GM23338 (cell line): ENCODE results near the gene EGFR.

Experiments used
- CREB1 ChIP-seq: fragments of 250-450 bp; sonication (Bioruptor Pico); IDR thresholded peaks from 2 replicates; pipeline ENCODE4 v1.5.0; 2020; ENCODE audit warnings: low read depth, mild to moderate bottlenecking, moderate library complexity
- CTCF ChIP-seq, 2 experiments: fragments of 200-600 bp in 1 of 2; sonication (generic) in 1 of 2; conservative IDR thresholded peaks; 2 replicates each; pipeline versions ENCODE4 v1.5.1 to v1.6.1; 2016 to 2017; ENCODE audit warnings: antibody characterized with exemption in 2 of 2, low read depth in 2 of 2, mild to moderate bottlenecking in 2 of 2, moderate library complexity in 1 of 2
- EZH2 ChIP-seq: fragments of 200-600 bp; sonication (generic); IDR thresholded peaks from one replicate; pipeline ENCODE4 v1.8.0; 2017; ENCODE audit warnings: antibody characterized with exemption, mild to moderate bottlenecking, low read depth; ENCODE audit not compliant: unreplicated experiment
- EZH2phosphoT487 ChIP-seq: fragments of 200-600 bp; sonication (generic); IDR thresholded peaks from one replicate; pipeline ENCODE4 v1.8.1; 2018; ENCODE audit warnings: antibody characterized with exemption; ENCODE audit not compliant: unreplicated experiment
- JUNB ChIP-seq: IDR thresholded peaks from one replicate; pipeline ENCODE4 v1.6.1; 2016; ENCODE audit warnings: antibody characterized with exemption; ENCODE audit not compliant: unreplicated experiment
- POLR2AphosphoS5 ChIP-seq: IDR thresholded peaks from 2 replicates; pipeline ENCODE4 v1.6.1; 2016; ENCODE audit warnings: antibody characterized with exemption, low read depth
- STAT1 ChIP-seq: IDR thresholded peaks from one replicate; pipeline ENCODE4 v1.6.1; 2016; ENCODE audit warnings: antibody characterized with exemption; ENCODE audit not compliant: unreplicated experiment
- ZNF114 ChIP-seq: fragments of 250-450 bp; sonication (Bioruptor Pico); IDR thresholded peaks from 2 replicates; pipeline ENCODE4 v1.5.0; 2020; ENCODE audit warnings: mild to moderate bottlenecking, moderate library complexity
- ZNF331 ChIP-seq: fragments of 250-450 bp; sonication (Bioruptor Pico); IDR thresholded peaks from 2 replicates; pipeline ENCODE4 v1.5.0; 2020; ENCODE audit warnings: low read depth, mild to moderate bottlenecking, moderate library complexity
- TF ChIP-seq, protein P1 (sequence below): IDR thresholded peaks from one replicate; pipeline ENCODE4 v1.6.1; 2018; ENCODE audit warnings: antibody characterized with exemption; ENCODE audit not compliant: unreplicated experiment
- TF ChIP-seq, protein P2 (sequence below): IDR thresholded peaks from 2 replicates; pipeline ENCODE4 v1.6.1; 2016; ENCODE audit warnings: antibody characterized with exemption

GRCh38 chr7:55129541-55130394 lies 111.0 kb downstream of the EGFR start:
- no peak for TF ChIP-seq CTCF (conservative IDR thresholded peaks at IDR 0.05; ENCODE audit: low read depth in 2 of 2)
- no peak for TF ChIP-seq STAT1
- TF ChIP-seq, protein P1, sequence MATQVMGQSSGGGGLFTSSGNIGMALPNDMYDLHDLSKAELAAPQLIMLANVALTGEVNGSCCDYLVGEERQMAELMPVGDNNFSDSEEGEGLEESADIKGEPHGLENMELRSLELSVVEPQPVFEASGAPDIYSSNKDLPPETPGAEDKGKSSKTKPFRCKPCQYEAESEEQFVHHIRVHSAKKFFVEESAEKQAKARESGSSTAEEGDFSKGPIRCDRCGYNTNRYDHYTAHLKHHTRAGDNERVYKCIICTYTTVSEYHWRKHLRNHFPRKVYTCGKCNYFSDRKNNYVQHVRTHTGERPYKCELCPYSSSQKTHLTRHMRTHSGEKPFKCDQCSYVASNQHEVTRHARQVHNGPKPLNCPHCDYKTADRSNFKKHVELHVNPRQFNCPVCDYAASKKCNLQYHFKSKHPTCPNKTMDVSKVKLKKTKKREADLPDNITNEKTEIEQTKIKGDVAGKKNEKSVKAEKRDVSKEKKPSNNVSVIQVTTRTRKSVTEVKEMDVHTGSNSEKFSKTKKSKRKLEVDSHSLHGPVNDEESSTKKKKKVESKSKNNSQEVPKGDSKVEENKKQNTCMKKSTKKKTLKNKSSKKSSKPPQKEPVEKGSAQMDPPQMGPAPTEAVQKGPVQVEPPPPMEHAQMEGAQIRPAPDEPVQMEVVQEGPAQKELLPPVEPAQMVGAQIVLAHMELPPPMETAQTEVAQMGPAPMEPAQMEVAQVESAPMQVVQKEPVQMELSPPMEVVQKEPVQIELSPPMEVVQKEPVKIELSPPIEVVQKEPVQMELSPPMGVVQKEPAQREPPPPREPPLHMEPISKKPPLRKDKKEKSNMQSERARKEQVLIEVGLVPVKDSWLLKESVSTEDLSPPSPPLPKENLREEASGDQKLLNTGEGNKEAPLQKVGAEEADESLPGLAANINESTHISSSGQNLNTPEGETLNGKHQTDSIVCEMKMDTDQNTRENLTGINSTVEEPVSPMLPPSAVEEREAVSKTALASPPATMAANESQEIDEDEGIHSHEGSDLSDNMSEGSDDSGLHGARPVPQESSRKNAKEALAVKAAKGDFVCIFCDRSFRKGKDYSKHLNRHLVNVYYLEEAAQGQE, result no peak
- TF ChIP-seq EZH2, result no peak
- TF ChIP-seq POLR2AphosphoS5, result no peak
- TF ChIP-seq, protein P2, sequence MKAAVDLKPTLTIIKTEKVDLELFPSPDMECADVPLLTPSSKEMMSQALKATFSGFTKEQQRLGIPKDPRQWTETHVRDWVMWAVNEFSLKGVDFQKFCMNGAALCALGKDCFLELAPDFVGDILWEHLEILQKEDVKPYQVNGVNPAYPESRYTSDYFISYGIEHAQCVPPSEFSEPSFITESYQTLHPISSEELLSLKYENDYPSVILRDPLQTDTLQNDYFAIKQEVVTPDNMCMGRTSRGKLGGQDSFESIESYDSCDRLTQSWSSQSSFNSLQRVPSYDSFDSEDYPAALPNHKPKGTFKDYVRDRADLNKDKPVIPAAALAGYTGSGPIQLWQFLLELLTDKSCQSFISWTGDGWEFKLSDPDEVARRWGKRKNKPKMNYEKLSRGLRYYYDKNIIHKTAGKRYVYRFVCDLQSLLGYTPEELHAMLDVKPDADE, result no peak
- no peak for TF ChIP-seq EZH2phosphoT487
- TF ChIP-seq CREB1 (CRISPR knock-in tag), result no peak
- TF ChIP-seq ZNF331, result no peak
- TF ChIP-seq JUNB, result no peak
- TF ChIP-seq ZNF114 (CRISPR knock-in tag), result no peak
